Measurements from ENCODE around the gene CASZ1. TPM values are rescaled to one million over a fixed set of nuclear protein-coding genes. Genes with fewer than 3 reads are reported as not detected.
A peak's percentile ranks its signal among the peaks of the same experiment; 100 is the strongest.

The CASZ1 gene
- total RNA-seq, 4 donors from 2014 or later: 5.2 to 38.5 (median 18.7) TPM

GRCh38 chr1:10771789-10772188, 24.7 kb downstream of the CASZ1 start:
- Histone ChIP-seq H3K27ac (no peak overlapping the region), H3K27me3 (no peaks in the 10 kb centered on the region), H3K36me3 (no peaks in the 10 kb centered on the region), H3K9me3 (no peaks in the 10 kb centered on the region), H3K4me3 (replicated peaks in 1 of 3) (no peak overlapping the region), H3K4me1 (peaks cover 4 to 8% of the 10 kb centered on the region in 2 donors)
- no peak for DNase-seq
- intact Hi-C loops (cut with DNase I): no loop called here
- TF ChIP-seq POLR2A (IDR thresholded peaks at IDR 0.05): no peak
- no peak for TF ChIP-seq CTCF (IDR thresholded peaks at IDR 0.05)
- 75 to 78% methylated on average over 8 of the region's 8 CpGs for WGBS, 2 donors

GRCh38 chr1:10768552-10768951, 27.9 kb downstream of the CASZ1 start:
- Histone ChIP-seq H3K27me3 (no peaks in the 10 kb centered on the region), H3K9me3 (no peaks in the 10 kb centered on the region), H3K27ac (no peak overlapping the region), H3K4me1 (peaks cover 0 to 9% of the 10 kb centered on the region in 2 donors), H3K4me3 (replicated peaks in 1 of 3) (no peak overlapping the region), H3K36me3 (no peaks in the 10 kb centered on the region)
- WGBS, 2 donors: 90 to 94% methylated on average over 7 of the region's 7 CpGs
- DNase-seq: no peak
- intact Hi-C loops (cut with DNase I): no loop called here
- TF ChIP-seq CTCF (IDR thresholded peaks at IDR 0.05) (no peak), POLR2A (IDR thresholded peaks at IDR 0.05) (no peak)

GRCh38 chr1:10767282-10767681, 29.2 kb downstream of the CASZ1 start:
- peaks cover 6 to 20% of the 10 kb centered on the region in 2 donors for H3K4me1 ChIP-seq
- WGBS, 2 donors: 92 to 94% methylated on average over 8 to 9 of the region's 9 CpGs

GRCh38 chr1:10765734-10766478, 30.5 kb downstream of the CASZ1 start:
- Histone ChIP-seq H3K27me3 (no peaks in the 10 kb centered on the region), H3K36me3 (no peaks in the 10 kb centered on the region), H3K9me3 (no peaks in the 10 kb centered on the region), H3K4me1 (peaks cover 18 to 33% of the 10 kb centered on the region in 2 donors), H3K4me3 (replicated peaks in 1 of 3) (no peak overlapping the region), H3K27ac (no peak overlapping the region)
- 38 to 47% methylated on average over 16 to 17 of the region's 17 CpGs for WGBS, 2 donors
- TF ChIP-seq POLR2A (IDR thresholded peaks at IDR 0.05): no peak
- no peak for TF ChIP-seq CTCF (IDR thresholded peaks at IDR 0.05)
- peak; percentile 75 to 79 for DNase-seq
- intact Hi-C loops (cut with DNase I): no loop called here

More at GRCh38 chr1:10767282-10767681, 29.2 kb downstream of the CASZ1 start:
- DNase-seq: no peak
- no peaks in the 10 kb centered on the region for H3K9me3 ChIP-seq
- no peaks in the 10 kb centered on the region for H3K27me3 ChIP-seq
- no peaks in the 10 kb centered on the region for H3K36me3 ChIP-seq
- TF ChIP-seq POLR2A (IDR thresholded peaks at IDR 0.05) (no peak), CTCF (IDR thresholded peaks at IDR 0.05) (no peak)
- intact Hi-C loops (cut with DNase I): no loop called here
- no peak overlapping the region for H3K4me3 ChIP-seq (replicated peaks in 1 of 3)
- no peak overlapping the region for H3K27ac ChIP-seq

GRCh38 chr1:10765304-10765703, 31.1 kb downstream of the CASZ1 start:
- Histone ChIP-seq H3K36me3 (no peaks in the 10 kb centered on the region), H3K4me1 (peaks cover 19 to 39% of the 10 kb centered on the region in 2 donors), H3K4me3 (replicated peaks in 1 of 3) (no peak overlapping the region), H3K27me3 (no peaks in the 10 kb centered on the region), H3K27ac (no peak overlapping the region), H3K9me3 (no peaks in the 10 kb centered on the region)
- no peak for DNase-seq
- intact Hi-C loops (cut with DNase I): no loop called here
- TF ChIP-seq POLR2A (IDR thresholded peaks at IDR 0.05) (no peak), CTCF (IDR thresholded peaks at IDR 0.05) (no peak)
- 82 to 94% methylated on average over 15 of the region's 15 CpGs for WGBS, 2 donors

Data from thyroid gland (tissue), 4 donors.